ENCODE measurements around the gene TREML4.

The TREML4 gene

DNA sequence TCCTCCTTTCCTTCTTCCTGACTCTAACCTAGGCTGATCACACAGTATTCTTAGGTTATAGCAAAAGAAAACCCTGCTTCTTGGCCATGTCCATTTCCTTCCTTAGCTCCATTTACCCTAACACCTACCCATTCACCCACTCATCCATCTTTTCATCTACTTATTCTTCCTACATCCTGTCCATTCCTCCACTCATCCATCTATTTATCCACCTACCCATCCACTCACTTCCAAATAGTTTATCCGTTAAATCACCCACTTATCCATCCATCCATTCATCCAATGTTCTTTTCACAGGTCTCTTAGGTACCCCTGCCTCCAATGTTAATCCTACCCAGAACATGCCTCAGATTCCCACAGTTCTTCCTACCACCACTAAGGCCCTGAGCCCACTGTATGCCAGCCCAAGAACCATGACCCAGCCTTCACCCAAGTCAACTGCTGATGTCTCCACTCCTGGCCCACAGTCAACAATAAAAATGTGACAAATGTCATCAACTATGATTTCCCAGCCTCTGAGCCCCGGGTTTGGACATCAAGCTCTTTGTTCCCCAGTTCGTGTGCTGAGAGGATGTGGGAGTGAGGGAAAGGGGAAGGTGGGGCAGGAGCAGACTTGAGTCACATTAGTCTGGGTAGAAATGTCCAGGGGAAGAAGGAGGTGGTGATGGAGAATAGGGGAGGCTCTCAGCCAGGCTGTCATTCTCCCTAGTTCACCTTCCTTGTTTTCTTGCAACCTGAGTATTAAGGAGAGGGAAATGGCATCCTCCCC, 24.4 kb downstream of the TREML4 start:
- DNase-seq (ENCODE audit: low read depth in 2 of 2), result no peak

- no peak for DNase-seq (ENCODE audit: low read depth in 2 of 2)
These were observed 27.0 kb downstream of the TREML4 start for GRCh38 chr6:41255110-41255509.

GRCh38 chr6:41255638-41256246, 27.6 kb downstream of the TREML4 start:
- no peak for DNase-seq (ENCODE audit: low read depth in 2 of 2)

DNA sequence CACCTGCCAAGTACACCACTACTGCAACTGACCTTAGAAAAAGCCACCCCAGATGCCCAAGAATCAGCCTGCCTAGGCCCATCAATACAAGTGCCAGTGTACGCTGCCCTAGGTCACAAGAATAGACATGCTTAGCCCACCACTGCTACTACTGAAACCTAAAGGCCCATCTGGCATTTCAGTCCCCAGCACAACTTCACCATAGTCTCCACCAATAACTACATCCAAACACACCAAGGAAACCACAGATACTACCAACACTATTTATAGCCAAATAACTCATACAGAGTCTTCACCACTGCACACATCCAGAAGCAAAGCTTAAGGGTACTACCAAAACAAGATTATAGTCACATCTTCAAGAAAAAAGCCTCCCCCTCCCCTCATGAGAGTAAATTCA, 28.2 kb downstream of the TREML4 start:
- no peak for DNase-seq (ENCODE audit: low read depth in 2 of 2)

DNA sequence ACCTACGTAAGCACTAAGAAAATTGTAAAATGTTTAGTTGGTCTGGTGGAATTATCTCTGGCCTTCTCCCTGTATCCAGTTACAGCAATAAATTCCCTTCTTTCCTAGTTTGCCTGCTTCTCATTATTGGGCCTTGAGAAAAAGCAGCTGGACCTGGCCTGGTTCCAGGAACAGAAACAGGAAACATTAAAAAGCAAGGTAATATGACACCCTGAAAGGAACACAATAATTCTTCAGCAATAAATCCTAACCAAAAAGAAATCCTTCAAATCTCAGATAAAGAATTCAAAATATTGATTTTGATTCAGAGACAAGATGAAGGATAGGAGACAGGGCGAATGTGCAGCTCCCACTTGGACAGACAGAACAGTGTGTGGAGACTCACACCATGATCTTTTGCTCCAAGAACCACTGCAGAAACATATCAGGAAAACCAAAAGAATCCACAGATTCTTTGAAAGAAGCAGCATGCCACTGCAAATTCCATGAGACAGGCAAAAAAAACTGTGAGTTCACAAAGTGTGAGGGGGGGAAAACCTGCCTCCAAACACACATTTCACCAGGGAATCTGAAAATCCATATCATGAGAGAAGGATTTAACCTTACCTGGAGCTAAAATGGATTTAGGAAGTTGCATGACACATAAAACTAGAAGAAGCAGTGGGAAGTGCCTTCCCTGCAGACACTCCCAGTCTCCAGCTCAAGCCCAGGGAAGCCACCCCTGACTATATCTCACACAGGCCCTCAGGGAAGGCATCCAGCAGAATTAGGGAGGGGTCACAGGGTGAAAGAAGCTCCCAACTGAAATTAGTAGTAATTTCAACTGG, 29.4 kb downstream of the TREML4 start:
- peak; percentile 51 to 64 for DNase-seq (ENCODE audit: low read depth in 2 of 2)

DNA sequence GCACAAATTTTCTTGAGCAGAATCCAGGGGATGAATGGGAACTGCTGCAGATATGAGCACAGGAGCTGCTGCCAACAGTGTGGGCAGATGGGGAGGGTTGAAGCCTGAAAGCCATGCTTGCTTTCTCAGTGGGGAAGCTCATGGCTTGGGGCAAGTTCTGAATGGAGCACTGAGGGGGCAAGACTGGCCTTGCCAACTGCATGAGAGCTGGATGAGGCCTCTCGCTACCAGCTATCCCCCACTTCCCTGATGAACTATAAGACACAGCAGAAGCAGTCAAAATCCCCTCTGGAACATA, 30.0 kb downstream of the TREML4 start:
- no peak for DNase-seq (ENCODE audit: low read depth in 2 of 2)

GRCh38 chr6:41262401-41262800, 34.3 kb downstream of the TREML4 start:
- no peak for DNase-seq (ENCODE audit: low read depth in 2 of 2)

GRCh38 chr6:41263267-41263666, 35.1 kb downstream of the TREML4 start:
- DNase-seq (ENCODE audit: low read depth in 2 of 2), result no peak

DNA sequence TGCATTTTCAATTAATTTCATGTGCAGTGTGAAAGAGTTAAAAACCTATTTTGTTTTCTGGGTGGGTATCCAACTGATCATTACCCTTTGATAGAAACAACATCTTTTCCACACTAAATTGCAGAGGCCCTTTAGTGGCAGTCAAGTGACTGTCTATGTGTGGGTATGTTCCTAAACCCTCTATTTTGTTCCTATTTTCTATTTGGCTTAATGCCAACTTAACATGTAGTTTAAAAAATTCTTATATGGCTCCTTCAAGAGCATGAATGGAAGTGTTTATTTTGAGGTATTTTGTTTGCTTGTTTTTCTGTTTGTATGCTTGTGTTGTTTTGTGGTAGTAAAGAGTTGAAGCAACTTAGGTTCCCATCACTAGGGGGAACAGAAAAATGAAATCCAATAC, 38.4 kb downstream of the TREML4 start:
- no peak for DNase-seq (ENCODE audit: low read depth in 2 of 2)

DNA sequence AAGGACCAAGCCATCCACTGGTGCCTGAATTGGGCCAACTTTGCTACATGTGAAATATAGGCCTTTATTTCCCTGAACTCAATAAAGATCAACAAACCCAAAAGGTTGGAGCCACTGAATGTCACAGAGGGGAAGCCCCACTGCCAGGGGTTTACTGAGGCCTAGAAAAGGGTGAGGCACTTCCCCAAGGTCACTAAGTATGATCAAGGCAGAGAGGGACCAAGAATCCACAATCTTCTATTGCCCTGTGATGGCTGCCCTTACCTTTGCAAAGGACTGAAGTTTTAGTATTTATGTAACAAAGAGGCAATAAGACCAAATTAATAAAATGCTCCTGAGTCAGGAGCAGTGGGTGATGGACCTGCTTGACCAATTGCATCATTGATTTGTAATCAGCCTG, 40.3 kb downstream of the TREML4 start:
- no peak for DNase-seq (ENCODE audit: low read depth in 2 of 2)

- DNase-seq (ENCODE audit: low read depth in 2 of 2), result no peak
These were observed 41.0 kb downstream of the TREML4 start for GRCh38 chr6:41269166-41269565.

GRCh38 chr6:41269716-41270115, 41.6 kb downstream of the TREML4 start:
- DNase-seq (ENCODE audit: low read depth in 2 of 2), result no peak

DNA sequence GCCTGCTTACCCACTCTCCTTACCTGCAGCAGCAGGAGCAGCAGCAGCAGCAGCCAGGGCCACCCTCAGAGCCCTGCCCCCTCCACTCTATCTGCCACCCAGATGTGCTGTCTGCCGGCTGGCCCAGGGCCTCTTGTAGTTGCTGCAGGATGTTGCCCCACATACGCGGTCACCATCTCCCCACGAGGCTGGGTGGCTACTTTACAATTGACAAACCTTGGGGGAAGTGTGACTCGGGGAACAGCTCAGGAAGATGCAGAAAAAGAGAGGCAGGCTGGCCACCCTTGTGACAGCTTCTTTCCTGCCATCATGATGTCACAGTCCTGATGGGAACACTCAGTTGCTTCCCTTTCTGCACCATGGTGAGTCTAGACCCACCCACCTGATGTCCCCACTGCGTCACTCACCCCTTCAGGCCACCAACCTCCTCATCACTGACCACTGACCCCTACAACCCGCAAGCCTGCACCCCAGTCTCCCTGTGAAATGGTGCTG, 43.8 kb downstream of the TREML4 start:
- DNase-seq (ENCODE audit: low read depth in 2 of 2), result no peak

DNA sequence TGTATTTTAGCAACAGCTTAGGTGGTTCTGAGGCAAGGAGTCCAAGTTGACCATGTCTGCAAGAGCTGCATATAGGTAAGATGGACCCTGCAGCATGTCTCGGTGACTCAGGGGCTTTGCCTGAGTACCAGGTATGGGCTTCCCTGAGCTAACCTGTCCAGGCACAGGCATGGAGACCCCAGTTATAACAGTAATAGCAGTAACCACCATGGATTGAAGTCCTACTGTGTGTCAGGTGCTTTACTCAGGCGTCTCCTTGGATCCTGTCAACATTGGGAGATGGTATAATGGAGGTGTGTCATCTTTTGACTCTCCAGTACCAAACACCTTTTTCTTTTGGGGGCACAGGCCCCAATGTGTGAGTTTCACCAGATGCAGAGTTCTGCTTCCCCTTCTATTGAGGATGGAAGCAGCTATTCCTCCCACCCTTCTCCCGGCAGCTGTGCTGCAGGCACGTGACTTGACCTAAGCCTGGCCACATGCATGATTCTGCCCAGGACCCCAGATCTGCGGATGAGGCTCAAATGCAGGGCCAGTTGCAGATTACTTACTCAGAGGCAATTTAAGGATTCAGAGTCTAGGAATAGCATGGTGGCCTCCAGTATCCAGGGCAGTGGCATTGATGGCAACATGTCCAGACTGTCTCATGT, 44.6 kb downstream of the TREML4 start:
- DNase-seq (ENCODE audit: low read depth in 2 of 2), result no peak

GRCh38 chr6:41273714-41274113, 45.6 kb downstream of the TREML4 start:
- DNase-seq (ENCODE audit: low read depth in 2 of 2), result no peak

DNA sequence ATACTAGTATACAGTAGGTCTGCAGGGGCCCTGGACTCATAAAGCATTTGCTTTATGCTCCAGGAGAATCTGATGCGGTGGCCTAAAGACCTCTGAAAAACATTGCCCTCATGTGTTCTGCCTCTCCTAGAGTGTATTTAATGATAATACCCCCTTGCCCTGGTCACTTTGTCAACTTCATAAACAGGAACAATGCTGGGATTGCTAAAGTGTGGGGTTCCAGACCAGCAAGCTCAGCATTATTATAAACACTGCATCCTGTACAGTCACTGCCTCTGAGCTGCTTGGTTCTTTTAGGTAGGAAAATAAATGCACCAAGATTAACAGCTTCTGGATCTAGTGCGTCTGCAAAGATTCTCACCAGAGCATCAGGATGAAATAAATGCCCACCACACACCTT, 46.1 kb downstream of the TREML4 start:
- no peak for DNase-seq (ENCODE audit: low read depth in 2 of 2)

- no peak for DNase-seq (ENCODE audit: low read depth in 2 of 2)
These were observed 47.3 kb downstream of the TREML4 start for GRCh38 chr6:41275489-41275888.

DNA sequence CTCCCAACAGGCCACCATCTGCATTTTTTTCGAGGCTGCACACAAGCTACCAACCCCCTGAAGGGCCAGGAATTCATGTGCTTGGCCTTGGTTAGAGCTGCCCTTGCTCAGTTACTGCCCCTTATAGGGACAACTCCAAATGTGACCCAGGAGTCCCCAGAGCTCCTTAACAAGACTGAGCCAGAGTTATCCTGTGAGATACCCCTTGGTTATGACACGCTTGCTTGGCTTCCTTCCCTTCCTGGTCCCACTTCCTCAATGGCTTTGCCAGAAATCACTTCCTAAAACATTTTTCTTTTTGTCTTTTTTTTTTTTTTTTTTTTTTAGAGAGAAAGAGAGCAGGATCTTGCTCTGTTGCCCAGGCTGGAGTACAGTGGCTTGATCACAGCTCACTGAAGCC, 49.5 kb downstream of the TREML4 start:
- DNase-seq (ENCODE audit: low read depth in 2 of 2), result no peak

DNA sequence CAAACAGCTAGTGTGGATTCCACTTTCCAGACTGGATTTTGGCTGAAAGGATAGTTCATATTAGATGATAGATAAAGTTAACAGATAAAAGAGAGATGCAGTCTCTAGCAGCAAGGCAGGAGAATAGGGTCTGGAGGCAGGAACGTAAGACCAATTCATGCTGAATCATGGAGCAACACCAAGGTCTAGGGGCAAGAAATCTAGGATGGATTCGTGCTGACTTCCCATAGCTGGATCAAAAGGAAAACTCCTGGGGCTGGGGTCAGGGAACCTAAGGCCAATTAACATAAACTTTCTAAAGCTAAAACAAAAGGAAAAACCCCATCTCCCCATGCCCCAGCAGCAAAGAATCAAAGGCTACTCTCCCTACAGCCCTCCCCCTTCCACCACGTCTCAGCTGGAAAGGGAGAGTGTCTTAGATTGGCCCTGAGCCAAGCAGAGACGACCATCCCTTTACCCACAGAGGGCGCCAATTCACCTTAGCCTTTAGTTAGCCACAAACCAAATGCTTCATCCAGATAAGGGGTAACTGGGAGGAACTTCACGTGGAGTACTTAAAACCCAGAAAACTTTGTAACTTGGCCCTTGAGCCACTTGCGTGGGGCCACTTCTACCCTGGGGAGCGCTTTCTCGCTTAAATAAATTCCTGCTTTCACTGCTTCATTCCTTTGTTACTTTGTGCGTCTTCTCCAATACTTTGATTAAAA, 50.7 kb downstream of the TREML4 start:
- DNase-seq (ENCODE audit: low read depth in 2 of 2), result peak in 1 of 2 experiments; percentile 1

DNA sequence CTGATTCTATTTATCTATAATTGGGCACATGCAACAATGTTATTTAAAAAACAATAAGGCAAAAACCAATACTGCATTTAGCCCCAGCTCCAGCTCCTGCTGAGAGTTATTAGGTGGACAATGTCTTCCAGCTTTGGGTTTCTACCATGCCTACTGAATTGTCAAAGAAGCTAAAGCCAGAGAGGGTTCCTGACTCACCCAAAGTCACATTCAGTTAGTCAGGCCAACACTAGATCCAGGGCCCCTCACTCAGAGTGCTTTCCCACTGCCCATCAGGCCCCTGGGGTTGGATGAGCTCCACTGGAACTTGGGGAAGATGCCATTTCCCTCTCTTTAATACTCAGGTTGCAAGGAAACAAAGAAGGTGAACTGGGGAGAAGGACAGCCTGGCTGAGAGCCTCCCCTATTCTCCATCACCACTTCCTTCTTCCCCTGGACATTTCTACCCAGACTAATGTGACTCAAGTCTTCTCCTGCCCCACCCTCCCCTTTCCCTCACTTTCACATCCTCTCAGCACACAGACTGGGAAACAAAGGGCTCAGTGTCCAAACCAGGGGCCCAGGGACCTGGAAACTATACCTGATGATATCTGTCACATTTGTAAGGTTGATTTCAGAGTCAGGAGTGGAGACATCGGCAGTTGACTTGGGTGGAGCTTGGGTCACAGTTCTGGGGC, 52.4 kb downstream of the TREML4 start:
- no peak for DNase-seq (ENCODE audit: low read depth in 2 of 2)

DNA sequence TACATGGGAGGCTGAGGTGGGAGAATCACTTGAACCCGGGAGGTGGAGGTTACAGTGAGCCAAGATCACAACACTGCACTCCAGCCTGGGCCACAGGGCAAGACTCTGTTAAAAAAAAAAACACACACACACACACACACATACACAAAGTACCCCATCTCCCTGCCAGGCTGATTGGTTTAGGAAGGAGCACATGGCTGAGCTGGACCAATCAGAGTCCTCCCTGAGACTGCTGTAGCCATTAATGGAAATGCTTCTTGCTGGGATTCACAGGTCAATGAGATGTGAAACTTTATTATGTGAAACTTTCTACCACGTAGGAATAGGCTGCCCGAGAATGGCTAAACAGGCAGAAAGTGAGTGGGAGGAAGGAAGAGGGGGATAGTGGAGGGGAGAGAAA, 55.5 kb downstream of the TREML4 start:
- no peak for DNase-seq (ENCODE audit: low read depth in 2 of 2)

All from fibroblast of skin of left biceps (primary cell).